ENCODE data around the gene CUL5. TPM values are rescaled to one million over a fixed set of nuclear protein-coding genes. Genes with fewer than 3 reads are reported as not detected.

CUL5 gene
- polyA plus RNA-seq (ENCODE audit: insufficient read length): 32.9 TPM

- DNase-seq (ENCODE audit: low read depth): peak; percentile 81
Observed at GRCh38 chr11:108008656-108009496, at the start of gene CUL5. Gene CUL5, plus strand, starts transcription at chr11:108008898. Its CDS starts 451 bp downstream, at chr11:108009349.

- no peak for DNase-seq (ENCODE audit: low read depth)
Observed at GRCh38 chr11:107961480-107961879, 47.2 kb upstream of the CUL5 start.

- DNase-seq (ENCODE audit: low read depth): no peak
Observed at GRCh38 chr11:107962181-107962580, 46.5 kb upstream of the CUL5 start.

- DNase-seq (ENCODE audit: low read depth): no peak
Observed at GRCh38 chr11:107963091-107963490, 45.6 kb upstream of the CUL5 start.

GRCh38 chr11:107969219-107969618, 39.5 kb upstream of the CUL5 start:
- no peak for DNase-seq (ENCODE audit: low read depth)

GRCh38 chr11:107970049-107970448, 38.6 kb upstream of the CUL5 start:
- DNase-seq (ENCODE audit: low read depth): no peak

- no peak for DNase-seq (ENCODE audit: low read depth)
Observed at GRCh38 chr11:107973641-107974040, 35.1 kb upstream of the CUL5 start.

- no peak for DNase-seq (ENCODE audit: low read depth)
Observed at GRCh38 chr11:107988397-107989158, 20.1 kb upstream of the CUL5 start.

GRCh38 chr11:107991868-107992414, 16.8 kb upstream of the CUL5 start:
- no peak for DNase-seq (ENCODE audit: low read depth)

GRCh38 chr11:107996006-107996776, 12.5 kb upstream of the CUL5 start:
- DNase-seq (ENCODE audit: low read depth): no peak

- DNase-seq (ENCODE audit: low read depth): no peak
Observed at GRCh38 chr11:107998761-107999160, 9.9 kb upstream of the CUL5 start.

GRCh38 chr11:107999759-108000455, 8.8 kb upstream of the CUL5 start:
- DNase-seq (ENCODE audit: low read depth): no peak

- DNase-seq (ENCODE audit: low read depth): no peak
Observed at GRCh38 chr11:108002476-108002875, 6.2 kb upstream of the CUL5 start.

GRCh38 chr11:108003623-108004022, 5.1 kb upstream of the CUL5 start:
- no peak for DNase-seq (ENCODE audit: low read depth)

- DNase-seq (ENCODE audit: low read depth): no peak
Observed at GRCh38 chr11:108007819-108008218, 879 bp upstream of the CUL5 start.

GRCh38 chr11:108009497-108010370, 1.0 kb downstream of the CUL5 start:
- no peak for DNase-seq (ENCODE audit: low read depth)

- DNase-seq (ENCODE audit: low read depth): no peak
Observed at GRCh38 chr11:108012139-108012725, 3.5 kb downstream of the CUL5 start.

GRCh38 chr11:108016647-108017046, 7.9 kb downstream of the CUL5 start:
- no peak for DNase-seq (ENCODE audit: low read depth)

GRCh38 chr11:108018708-108019107, 10.0 kb downstream of the CUL5 start:
- no peak for DNase-seq (ENCODE audit: low read depth)

Data from forelimb muscle (tissue), 1 donor.